H1 (cell line): ENCODE data around the gene ESYT2. TPM values are rescaled to one million over a fixed set of nuclear protein-coding genes. Genes with fewer than 3 reads are reported as not detected.

Experiments used
- BCL11A ChIP-seq, 2 experiments: IDR thresholded peaks; one replicate each; pipeline ENCODE4 v1.6.1; 2011; ENCODE audit warnings: low read depth in 2 of 2, low read length in 2 of 2, mild to moderate bottlenecking in 2 of 2
- CHD7 ChIP-seq: fragments of 300-600 bp; sonication (generic); IDR thresholded peaks from 2 replicates; pipeline ENCODE4 v1.7.1; 2012; ENCODE audit warnings: low read length, moderate library complexity, mild to moderate bottlenecking, inconsistent platforms; ENCODE audit not compliant: insufficient replicate concordance
- CTBP2 ChIP-seq: IDR thresholded peaks from 2 replicates; pipeline ENCODE4 v1.7.0; 2011; ENCODE audit warnings: borderline replicate concordance, mild to moderate bottlenecking, moderate library complexity, mixed read lengths, low read length; ENCODE audit not compliant: insufficient read depth, insufficient read length
- JUN ChIP-seq: IDR thresholded peaks from 2 replicates; pipeline ENCODE4 v1.6.1; 2011; ENCODE audit warnings: low read depth, mild to moderate bottlenecking, improper control_type of control experiment, low read length
- MAFK ChIP-seq: IDR thresholded peaks from 2 replicates; pipeline ENCODE4 v1.6.1; 2012; ENCODE audit warnings: low read depth, mild to moderate bottlenecking, improper control_type of control experiment, low read length
- PHF8 ChIP-seq: fragments of 200-600 bp; sonication (generic); conservative IDR thresholded peaks from 2 replicates; pipeline ENCODE4 v1.7.1; 2012; ENCODE audit warnings: low read depth, mild to moderate bottlenecking, inconsistent platforms, low read length, moderate library complexity
- SAP30 ChIP-seq: fragments of 300-600 bp; sonication (generic); IDR thresholded peaks from 2 replicates; pipeline ENCODE4 v1.7.1; 2012; ENCODE audit warnings: low read length, moderate library complexity, mild to moderate bottlenecking, inconsistent platforms; ENCODE audit not compliant: insufficient read depth, insufficient replicate concordance
- SP1 ChIP-seq: IDR thresholded peaks from 2 replicates; pipeline ENCODE4 v1.6.1; 2011; ENCODE audit warnings: low read depth, low read length
- SUZ12 ChIP-seq: fragments of 200-600 bp; sonication (generic); IDR thresholded peaks from 2 replicates; pipeline ENCODE4 v1.6.1; 2012; ENCODE audit warnings: mild to moderate bottlenecking, inconsistent platforms, low read length, moderate library complexity, mixed read lengths
- TCF12 ChIP-seq: IDR thresholded peaks from 2 replicates; pipeline ENCODE4 v1.6.1; 2011; ENCODE audit warnings: low read depth, mild to moderate bottlenecking, low read length
- YY1 ChIP-seq: IDR thresholded peaks from 2 replicates; pipeline ENCODE4 v1.6.1; 2011; ENCODE audit warnings: low read depth, mild to moderate bottlenecking, low read length
- polyA plus RNA-seq, 7 experiments: library from polyadenylated mRNA; depleted of rRNA in 3 of 7; stranded (reverse) in 5 of 7; unstranded in 2 of 7; fragments of >200 nt in 5 of 7; fragments of 200-250 nt in 2 of 7; gene quantifications; 1 replicate in 5 of 7; 2 replicates in 1 of 7; 4 replicates in 1 of 7; pipeline versions ENCODE4 v1.2.1 to v1.2.3, GENCODE V29; 2011 to 2013; ENCODE audit warnings: missing spikeins in 2 of 7, mixed read lengths in 2 of 7
- total RNA-seq: library from RNA; stranded (reverse); fragmentation: NEBNext Ultra II Directional; extraction: Animal tissue kit (Norgen Biotek cat#: 25700); gene quantifications from 2 replicates; pipeline ENCODE4 v1.2.1, GENCODE V29; 2021

Gene ESYT2
- total and polyA plus RNA-seq, 2 of the 8 experiments (the other 6 are each of a cell fraction or from before 2014, with no cell fraction given) = 27.0 to 37.5 TPM

GRCh38 chr7:158781217-158781973, 47.9 kb downstream of the ESYT2 start (continued):
- TF ChIP-seq CHD7 (no peak), CTBP2 (no peak), SUZ12 (no peak), BCL11A (IDR thresholded peaks at IDR 0.05; ENCODE audit: low read depth in 2 of 2, low read length in 2 of 2) (no peak), PHF8 (no peak), MAFK (no peak), JUN (no peak), SAP30 (no peak), YY1 (no peak), TCF12 (no peak), SP1 (no peak)
